Activated CD4-positive, CD25-positive, alpha-beta regulatory T cell treated with anti-CD3 and anti-CD28 coated beads, Interleukin-2, amount 50 U/mL, for 16 hours (primary cell): ENCODE measurements around the gene HCN2.

Source experiments
- DNase-seq: peaks from one replicate; pipeline ENCODE4 v3.0.0-alpha.2; 2020; ENCODE audit warnings: low read depth, low spot score

The HCN2 gene

DNA sequence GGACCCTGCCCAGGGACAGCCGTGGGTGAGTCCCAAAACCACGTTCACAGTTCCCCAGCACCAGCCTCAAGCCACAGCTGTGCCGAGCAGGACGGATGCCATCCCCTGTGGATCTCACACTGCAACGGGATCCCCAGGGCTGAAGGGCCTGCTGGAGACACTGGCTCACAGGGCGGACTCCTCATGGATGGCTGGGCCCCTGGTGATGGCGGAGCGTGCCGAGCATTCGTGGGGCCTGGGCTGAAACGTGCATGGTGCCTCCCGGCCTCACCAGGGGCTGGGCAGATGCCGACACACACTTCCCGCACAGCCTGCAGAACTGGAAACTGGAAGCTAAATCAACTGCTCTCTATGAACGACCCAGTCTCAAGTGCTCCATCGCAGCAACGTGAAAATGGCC, 63.7 kb downstream of the HCN2 start:
- DNase-seq: no peak

DNA sequence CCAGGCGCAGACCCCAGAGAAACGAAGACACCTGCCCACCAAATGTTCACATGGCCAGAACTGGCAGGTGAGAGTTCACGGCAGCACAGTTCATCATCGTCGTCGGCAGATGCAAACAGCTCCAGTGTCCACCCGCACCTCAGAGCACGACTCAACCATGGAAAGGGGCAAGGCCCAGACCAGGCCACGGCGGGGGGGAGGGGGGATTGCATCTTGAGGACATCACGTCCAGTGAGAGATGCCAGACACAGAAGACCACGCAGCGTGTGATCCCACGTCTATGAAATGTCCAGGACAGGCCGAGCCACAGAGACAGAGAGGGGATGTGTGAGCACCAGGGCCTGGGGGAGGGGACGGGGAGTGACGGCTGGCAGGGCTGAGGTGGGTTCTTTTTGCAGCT, 66.0 kb downstream of the HCN2 start:
- no peak for DNase-seq

DNA sequence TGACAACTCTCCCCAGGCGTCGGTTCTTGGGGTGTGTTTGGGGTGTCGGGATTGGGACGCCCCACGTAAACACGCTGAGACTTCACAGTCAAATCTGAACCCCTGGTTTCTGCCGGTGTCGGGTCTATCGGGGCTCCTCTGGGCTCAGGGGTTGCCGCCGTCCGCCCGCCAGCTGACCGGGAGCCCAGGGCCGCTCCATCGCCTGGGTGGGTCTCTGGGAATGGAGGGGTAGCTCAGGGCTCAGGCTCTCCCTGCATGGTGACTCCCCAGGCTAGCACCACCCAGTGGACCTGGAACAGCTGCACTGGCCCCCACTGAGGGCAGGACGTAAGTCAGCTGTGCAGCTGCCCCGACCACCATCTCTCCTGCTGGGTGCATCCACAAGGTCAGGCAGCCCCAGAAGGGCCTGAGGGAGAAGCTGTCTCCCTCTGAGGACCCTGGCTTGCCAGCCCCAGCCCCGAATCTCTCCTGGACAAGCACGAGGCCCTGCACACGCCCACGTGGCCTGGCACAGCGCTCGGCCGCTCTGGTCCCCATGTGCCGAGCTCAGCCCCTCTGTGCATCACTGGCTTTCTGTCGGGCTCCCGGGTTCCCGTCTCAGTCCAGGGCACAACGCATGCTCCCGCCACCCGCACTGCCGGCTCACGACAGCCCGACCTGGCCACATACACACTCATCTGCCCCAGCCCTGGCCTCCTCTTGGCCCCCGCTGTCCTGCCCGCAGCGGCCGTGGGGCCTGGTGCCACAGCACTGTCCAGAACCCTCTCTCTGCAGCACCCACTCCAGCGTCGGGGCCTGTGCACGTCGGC, 67.3 kb downstream of the HCN2 start:
- no peak for DNase-seq

DNA sequence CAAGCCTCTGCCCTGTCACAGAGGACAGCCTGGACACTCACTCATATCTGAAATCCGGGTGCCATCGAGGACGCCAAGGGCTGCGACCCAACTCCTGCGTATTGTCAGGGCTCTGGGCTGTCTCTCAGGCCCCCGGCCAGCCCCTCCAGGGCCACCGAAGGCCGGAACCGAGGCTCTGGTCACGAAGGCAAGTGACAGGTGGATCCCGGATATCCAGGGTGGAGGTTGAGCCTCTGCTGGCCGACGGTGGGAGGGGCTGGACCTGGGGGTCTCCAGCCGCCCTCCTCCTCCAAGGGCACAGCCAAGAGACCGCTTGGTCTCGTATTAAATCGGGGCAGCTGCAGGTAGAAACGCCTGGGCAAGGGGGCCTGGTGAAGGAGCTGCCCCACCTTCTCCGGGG, 67.9 kb downstream of the HCN2 start:
- no peak for DNase-seq

DNA sequence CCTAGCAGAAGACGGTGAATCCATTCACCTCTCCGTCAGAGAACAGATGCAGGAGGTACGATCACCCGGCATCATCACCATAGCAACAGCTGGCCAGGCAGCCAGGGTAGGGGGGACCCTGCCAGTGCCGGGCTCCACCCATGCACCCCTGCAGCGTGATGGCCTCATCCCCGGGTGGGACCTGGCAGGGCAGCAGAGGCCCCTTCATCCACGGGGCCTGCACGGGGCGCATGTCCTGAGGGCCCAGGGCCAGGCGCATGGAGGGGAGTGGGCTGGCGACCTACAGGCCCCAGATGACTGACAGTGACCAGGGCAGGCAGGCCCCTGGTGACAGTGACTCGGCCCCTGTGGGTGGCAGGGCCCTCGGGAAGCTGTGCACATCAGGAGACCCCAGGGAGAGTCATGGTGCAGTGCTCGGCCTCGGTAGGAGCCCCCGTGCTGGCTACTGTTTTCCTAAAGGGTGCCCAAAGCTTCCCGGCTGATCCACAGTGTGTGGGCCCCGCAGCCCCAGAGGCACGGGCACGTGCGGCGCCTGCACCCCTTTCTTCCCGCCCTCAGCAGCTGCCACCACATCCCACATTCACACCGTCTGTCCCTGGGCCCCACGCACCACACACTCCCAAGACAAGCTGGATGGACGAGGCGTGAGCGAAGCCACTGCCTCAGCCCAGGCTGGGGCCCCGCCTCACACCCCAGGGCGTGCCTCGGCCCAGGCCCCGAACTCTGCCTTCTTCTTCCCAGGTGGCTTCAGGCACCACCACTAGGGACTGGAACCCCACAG, 68.6 kb downstream of the HCN2 start:
- no peak for DNase-seq

DNA sequence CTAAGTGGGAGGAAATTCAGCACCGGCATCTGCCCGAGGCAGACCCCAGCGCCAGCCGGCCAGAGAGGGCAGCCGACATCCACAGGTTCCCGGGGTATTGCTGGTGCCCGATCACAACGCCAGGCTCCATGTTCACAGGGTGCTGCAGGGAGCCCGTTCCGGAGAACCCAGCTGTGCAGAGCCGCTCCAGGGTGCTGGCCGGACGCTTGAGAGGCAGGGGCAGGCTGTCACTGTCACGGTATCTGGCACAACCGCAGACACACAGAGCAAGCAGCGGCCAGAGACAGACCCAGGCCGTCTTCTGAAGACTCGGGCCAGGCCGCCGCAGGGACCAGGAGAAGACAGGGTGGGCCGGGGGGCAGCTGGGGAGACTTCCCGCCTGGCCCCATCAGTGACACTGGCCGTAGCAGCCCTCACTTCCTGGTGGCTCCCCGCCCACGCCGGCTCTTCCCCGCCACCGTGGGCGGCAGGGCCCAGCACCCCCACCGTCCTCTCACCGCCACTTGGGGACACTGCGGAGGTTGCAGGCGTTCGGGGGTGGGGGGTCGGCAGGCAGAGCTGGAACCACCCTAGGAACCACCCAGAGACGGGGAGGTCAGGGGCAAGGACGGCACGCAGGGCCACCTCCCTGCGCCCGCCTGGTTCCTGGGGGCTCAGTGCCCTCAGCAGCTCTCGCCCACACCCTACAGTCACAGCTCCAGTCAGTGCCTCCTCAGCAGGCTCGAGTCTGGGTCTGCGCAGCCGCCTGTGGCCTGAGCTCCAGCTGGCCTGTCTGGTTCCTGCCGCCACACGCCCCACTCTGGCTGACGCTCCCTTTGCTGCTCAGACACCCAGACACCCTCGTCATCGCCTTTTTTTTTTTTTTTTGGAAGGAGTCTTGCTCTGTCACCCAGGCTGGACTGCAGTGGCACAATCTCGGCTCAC, 69.5 kb downstream of the HCN2 start:
- no peak for DNase-seq

DNA sequence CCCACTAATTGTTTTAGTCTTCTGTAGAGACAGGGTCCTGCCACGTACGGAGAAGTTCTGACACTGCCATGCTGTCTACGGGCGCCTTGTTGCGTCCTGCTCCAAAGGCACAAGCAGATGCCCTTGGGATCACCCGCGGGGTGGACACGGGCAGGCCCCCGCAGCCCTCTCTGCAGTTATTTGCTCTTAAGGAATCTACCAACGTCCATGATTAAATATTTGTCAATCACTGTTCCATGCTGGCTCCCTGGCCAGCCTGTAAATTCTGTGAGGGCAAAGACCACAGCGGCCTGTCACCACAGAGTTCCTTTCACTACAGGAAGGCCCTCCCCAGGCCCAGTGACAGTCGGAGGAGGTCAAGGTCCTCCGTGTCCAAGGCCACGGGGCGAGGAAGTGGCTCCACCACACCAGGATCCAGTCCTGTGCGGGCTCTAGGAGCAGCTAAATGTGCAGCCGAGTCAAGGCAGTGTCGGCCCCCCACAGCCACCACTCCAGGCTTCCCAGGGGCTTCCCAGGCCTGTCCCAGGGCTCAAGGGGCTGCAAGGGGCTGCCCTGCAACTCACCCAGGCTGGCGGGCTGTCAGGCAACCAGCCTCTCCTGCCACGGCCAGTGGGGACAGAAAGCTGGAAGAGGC, 71.2 kb downstream of the HCN2 start:
- no peak for DNase-seq

DNA sequence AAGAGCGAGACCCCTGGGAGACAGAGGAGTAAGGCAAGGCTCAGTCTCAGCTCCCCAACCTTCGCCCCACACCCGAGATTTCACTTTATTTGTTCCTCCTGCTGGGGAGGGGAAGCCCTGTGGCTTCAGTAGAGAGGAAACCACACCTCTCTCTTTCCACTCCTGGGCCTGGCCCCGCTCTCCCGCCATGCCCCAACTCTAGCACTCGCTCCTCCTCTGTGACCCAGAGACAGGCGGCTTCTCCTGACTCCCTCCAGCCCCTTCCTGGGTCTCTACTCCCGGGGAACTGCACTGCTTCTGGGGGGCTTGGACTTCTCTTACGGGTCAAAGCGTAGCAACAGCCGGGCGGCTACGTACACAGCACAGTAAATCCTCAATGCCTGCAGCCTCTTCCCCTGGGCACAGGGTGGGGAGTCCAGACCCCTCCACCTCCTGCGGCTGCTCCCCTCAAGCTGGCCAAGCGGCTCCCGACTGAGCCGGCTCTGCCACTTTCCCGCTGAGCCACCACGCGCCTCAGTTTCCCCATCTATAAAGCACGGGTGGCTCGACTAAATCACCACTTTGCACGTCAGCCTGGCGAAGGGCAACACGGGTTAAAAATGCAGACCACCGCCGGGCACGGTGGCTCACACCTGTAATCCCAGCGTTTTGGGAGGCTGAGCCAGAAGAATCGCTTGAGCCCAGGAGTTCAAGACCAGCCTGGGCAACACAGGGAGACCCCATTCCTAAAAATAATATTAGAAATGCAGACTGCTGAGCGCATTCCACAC, 71.9 kb downstream of the HCN2 start:
- DNase-seq: peak; percentile 34

DNA sequence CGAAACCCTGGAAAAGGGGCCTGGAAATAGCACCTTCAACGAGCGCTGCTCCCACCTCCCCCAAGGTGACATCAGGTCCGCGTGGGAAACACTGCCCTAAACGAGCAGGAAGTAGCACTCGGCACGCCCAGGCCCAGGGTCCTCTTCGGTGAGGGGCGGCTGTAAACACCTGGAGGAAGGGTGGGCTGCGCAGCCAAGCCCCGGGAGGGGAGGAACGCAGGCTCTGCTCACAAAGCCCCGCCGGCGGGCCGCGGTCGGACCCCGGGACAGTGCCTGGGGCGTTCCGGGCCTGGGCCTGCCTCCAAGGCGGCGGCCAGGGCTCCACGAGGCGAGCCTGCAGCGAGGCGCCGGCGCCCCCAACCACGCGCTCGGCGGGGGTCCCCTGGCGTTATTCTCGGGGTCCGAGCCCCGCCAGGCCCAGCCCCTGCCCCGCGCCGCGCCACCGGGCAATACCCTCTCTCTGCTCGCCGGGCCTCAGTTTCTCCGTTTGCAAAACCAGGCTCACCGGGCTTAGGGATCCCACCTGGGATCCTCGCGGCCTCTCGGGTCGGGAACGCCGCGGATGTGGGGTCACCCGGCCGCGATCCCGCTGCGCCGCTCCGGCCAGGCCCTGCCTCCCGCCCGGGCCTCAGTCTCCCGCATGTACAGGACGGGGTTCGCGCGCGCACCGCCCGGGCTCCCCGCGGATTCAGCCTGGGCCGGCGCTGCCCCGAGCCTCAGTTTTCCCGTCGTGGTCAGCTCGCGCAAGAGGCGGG, 72.7 kb downstream of the HCN2 start:
- DNase-seq: peak; percentile 58

DNA sequence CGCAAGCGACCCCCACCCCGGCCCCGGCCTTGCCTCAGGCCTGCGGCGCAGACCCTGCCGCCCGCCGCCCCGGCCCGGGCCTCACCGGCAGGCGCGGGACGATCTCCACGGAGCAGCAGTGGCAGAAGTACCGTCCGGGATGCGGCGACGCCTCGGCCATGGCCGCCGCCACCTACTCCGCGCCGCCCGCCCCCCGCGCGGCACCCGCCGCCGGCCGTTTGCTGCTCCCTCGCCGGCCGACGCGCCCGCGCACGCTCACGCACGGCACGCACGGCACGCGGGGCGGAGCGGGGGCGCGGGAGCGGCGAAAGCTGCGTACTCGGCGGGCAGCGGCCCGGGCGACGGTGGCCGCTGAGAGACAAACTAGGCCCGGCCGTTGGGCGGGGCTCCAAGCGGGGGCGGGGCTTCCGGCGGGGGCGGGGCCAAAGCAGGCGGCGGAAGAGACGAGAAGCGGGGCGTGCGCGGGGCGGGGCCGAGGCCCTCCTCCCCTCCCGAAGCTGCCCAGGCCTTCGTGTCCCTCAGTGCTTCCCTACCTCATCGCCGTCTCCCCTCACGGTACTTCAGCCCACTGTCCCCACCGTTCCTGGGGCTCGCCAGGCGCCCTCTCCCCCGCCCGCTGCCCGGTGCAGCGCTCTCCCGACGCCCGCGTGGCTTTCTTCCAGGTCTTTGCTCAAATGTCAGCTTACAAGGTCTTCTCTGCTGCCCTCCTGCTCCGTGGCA, 73.4 kb downstream of the HCN2 start, which contains the start of gene RNF126:
RNF126 (minus strand) TSS at position 253 of the 720 bp plus-strand sequence; CDS start at position 160, 93 bp downstream.
- DNase-seq: peak; percentile 83

DNA sequence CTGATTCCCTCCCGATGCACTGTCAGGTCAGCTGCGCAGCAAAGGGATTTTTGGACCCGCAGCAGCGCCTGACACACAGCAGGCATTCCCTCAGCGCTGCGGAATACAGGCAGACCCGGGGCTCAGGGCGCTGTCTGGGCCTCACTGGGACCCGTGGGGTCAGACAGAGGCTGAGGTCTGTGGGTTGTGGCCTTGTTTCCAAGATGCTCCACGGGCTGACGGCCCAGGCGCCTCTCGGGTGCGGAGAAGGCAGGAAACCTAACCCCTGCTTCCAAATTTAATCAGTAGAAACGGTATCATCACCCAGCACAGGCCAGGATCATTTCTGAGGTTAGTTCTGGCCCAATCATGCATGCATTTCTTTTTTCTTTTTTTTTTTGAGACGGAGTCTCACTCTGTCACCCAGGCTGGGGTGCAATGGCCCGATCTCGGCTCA, 74.0 kb downstream of the HCN2 start:
- DNase-seq: no peak

DNA sequence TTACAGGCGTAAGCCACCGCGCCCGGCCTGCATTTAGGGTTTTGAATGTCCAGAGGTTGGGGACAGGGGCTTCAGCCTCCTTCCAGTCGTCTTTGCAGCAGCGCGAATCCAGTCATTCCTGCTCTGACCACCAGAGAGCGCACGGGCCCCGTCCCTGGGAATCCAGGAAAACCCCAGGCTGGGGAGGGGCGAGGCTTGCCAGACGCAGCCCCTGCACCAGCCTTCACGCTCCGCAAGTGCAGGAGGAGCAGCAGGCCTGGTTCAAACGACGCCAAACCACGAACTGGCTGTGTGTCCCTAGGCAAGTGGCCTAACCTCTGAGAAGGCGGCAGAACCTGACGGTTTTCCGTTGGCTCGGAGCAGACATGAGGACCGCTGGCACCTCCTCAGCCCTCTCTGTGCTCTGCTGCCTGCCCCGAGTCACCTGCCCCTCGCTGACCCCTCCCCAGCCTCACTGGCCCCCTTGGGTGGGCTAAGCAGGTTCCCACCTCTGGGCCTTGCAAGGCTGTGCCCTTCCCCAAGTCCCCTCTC, 75.3 kb downstream of the HCN2 start:
- peak; percentile 61 for DNase-seq
